HFFc6 (cell line): ENCODE results near the gene ALK. TPM values are rescaled to one million over a fixed set of nuclear protein-coding genes. Genes with fewer than 3 reads are reported as not detected.

Experiments
- DNase-seq: peaks from one replicate; pipeline ENCODE4 v3.0.0-alpha.2; 2018
- H3K27ac Mint-ChIP-seq: 2 replicates; pipeline ENCODE4 v1.8.0; 2020; ENCODE audit warnings: mild to moderate bottlenecking, mixed read lengths
- H3K27me3 Mint-ChIP-seq: 2 replicates; pipeline ENCODE4 v1.8.0; 2021; ENCODE audit warnings: mild to moderate bottlenecking, moderate library complexity, mixed read lengths; ENCODE audit not compliant: insufficient read depth
- H3K36me3 Mint-ChIP-seq: 2 replicates; pipeline ENCODE4 v1.8.0; 2021; ENCODE audit warnings: low read depth, mixed read lengths
- H3K4me1 Mint-ChIP-seq: 2 replicates; pipeline ENCODE4 v1.8.0; 2020; ENCODE audit warnings: low read depth, mixed read lengths
- H3K4me3 Mint-ChIP-seq: 2 replicates; pipeline ENCODE4 v1.8.0; 2020; ENCODE audit warnings: mild to moderate bottlenecking, moderate library complexity, mixed read lengths
- H3K9me3 Mint-ChIP-seq: 2 replicates; pipeline ENCODE4 v1.8.0; 2020; ENCODE audit warnings: mild to moderate bottlenecking, mixed read lengths
- total RNA-seq, 6 experiments: library from RNA; stranded (reverse); fragmentation: NEBNext Ultra II Directional; extraction: Animal tissue kit (Norgen Biotek cat#: 25700); gene quantifications; 2 replicates in 1 of 6; 3 replicates in 5 of 6; pipeline ENCODE4 v1.2.3, GENCODE V29; 2021
- TF ChIP-seq, protein P1 (sequence below): fragments of 200-600 bp; sonication (generic); IDR thresholded peaks from 2 replicates; pipeline ENCODE4 v1.5.0; 2021; ENCODE audit warnings: antibody characterized with exemption, mild to moderate bottlenecking

The ALK gene
- total RNA-seq, 6 experiments from 2014 or later = not detected

DNA sequence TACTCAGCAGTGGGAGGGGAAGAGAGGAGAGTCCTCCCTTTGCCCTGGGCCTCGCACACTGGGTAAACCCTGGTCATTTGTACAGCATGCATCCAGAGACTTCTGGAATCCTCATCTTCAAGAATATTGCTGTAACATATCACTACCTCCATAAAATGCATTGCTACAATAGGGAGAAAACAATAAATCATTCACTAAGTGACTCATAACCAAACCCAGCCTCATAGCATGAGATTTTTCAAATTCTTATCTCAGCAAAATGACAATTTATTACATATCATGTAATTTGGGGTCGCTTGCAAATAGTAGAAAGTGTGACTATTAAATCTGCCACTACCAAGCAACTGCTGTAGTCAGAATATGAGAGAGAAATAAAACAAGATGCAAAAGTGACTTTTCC, 189.4 kb downstream of the ALK start:
- TF ChIP-seq, protein P1, sequence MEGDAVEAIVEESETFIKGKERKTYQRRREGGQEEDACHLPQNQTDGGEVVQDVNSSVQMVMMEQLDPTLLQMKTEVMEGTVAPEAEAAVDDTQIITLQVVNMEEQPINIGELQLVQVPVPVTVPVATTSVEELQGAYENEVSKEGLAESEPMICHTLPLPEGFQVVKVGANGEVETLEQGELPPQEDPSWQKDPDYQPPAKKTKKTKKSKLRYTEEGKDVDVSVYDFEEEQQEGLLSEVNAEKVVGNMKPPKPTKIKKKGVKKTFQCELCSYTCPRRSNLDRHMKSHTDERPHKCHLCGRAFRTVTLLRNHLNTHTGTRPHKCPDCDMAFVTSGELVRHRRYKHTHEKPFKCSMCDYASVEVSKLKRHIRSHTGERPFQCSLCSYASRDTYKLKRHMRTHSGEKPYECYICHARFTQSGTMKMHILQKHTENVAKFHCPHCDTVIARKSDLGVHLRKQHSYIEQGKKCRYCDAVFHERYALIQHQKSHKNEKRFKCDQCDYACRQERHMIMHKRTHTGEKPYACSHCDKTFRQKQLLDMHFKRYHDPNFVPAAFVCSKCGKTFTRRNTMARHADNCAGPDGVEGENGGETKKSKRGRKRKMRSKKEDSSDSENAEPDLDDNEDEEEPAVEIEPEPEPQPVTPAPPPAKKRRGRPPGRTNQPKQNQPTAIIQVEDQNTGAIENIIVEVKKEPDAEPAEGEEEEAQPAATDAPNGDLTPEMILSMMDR = no peak
- H3K4me3 Mint-ChIP-seq = no peak overlapping the region

GRCh38 chr2:29729932-29730331, 191.5 kb downstream of the ALK start:
- H3K27ac Mint-ChIP-seq = no peak overlapping the region
- no peaks in the 10 kb centered on the region for H3K36me3 Mint-ChIP-seq
- H3K27me3 Mint-ChIP-seq = peaks cover 12% of the 10 kb centered on the region
- H3K4me1 Mint-ChIP-seq = no peaks in the 10 kb centered on the region
- H3K4me3 Mint-ChIP-seq = no peak overlapping the region; the same call in 1 of the 2 replicates
- H3K9me3 Mint-ChIP-seq = no peaks in the 10 kb centered on the region; the same call in 1 of the 2 replicates
- no peak for DNase-seq
- TF ChIP-seq, protein P1 = no peak

More for the DNA sequence above, 189.4 kb downstream of the ALK start:
- no peak for DNase-seq
- H3K27me3 Mint-ChIP-seq = peaks cover 4% of the 10 kb centered on the region; the same call in 1 of the 2 replicates
- no peak overlapping the region for H3K27ac Mint-ChIP-seq
- H3K36me3 Mint-ChIP-seq = no peaks in the 10 kb centered on the region
- H3K9me3 Mint-ChIP-seq = no peaks in the 10 kb centered on the region; the same call in 1 of the 2 replicates
- no peaks in the 10 kb centered on the region for H3K4me1 Mint-ChIP-seq

- H3K36me3 Mint-ChIP-seq = no peaks in the 10 kb centered on the region
- H3K9me3 Mint-ChIP-seq = no peaks in the 10 kb centered on the region; the same call in 1 of the 2 replicates
- no peak overlapping the region for H3K27ac Mint-ChIP-seq
- TF ChIP-seq, protein P1 = no peak
- H3K4me1 Mint-ChIP-seq = no peaks in the 10 kb centered on the region
- no peak for DNase-seq
- H3K27me3 Mint-ChIP-seq = peaks cover 16% of the 10 kb centered on the region
- no peak overlapping the region; the same call in 1 of the 2 replicates for H3K4me3 Mint-ChIP-seq
These were observed 192.0 kb downstream of the ALK start for GRCh38 chr2:29729401-29729800.

DNA sequence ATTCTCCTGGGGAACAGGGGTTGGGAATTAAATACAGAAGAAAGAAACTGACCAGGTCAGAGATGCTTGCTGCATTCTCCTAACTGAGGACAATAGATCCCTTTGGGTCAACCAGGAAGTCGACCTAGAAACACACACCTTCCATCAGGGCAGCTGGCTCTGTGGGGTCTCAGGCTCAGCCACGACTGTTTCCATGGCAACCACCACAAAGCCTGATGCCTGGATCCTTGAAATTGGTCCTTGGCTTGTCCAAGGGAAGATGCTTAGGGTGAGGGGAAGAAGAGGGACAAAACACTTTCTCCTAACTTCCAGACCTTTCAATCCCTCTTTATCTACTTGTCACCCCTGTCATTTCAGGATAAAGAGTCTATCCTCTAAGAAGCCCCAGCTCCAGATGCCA, 194.4 kb downstream of the ALK start:
- TF ChIP-seq, protein P1 = no peak

GRCh38 chr2:29725610-29726009, 195.8 kb downstream of the ALK start:
- H3K36me3 Mint-ChIP-seq = no peaks in the 10 kb centered on the region
- TF ChIP-seq, protein P1 = no peak
- no peak for DNase-seq
- H3K9me3 Mint-ChIP-seq = peaks cover 3% of the 10 kb centered on the region; the same call in 1 of the 2 replicates
- H3K27me3 Mint-ChIP-seq = peaks cover 17% of the 10 kb centered on the region
- H3K27ac Mint-ChIP-seq = no peak overlapping the region
- no peaks in the 10 kb centered on the region for H3K4me1 Mint-ChIP-seq
- no peak overlapping the region for H3K4me3 Mint-ChIP-seq

More for the DNA sequence above, 194.4 kb downstream of the ALK start:
- DNase-seq = no peak
- Mint-ChIP-seq H3K9me3 (peaks cover 3% of the 10 kb centered on the region; the same call in 1 of the 2 replicates), H3K4me1 (no peaks in the 10 kb centered on the region), H3K36me3 (no peaks in the 10 kb centered on the region), H3K4me3 (no peak overlapping the region), H3K27me3 (peaks cover 18% of the 10 kb centered on the region), H3K27ac (no peak overlapping the region)
